ENCODE measurements around the gene CFAP46. TPM values are rescaled to one million over a fixed set of nuclear protein-coding genes. Genes with fewer than 3 reads are reported as not detected.

CFAP46 gene
- total and polyA plus RNA-seq, 9 donors, result 0.50 to 22.4 (median 1.6) TPM; not detected in 1

GRCh38 chr10:132768346-132769248 is 173.8 kb downstream of the CFAP46 start:
- WGBS, 3 donors, result 97 to 98% (median 98%) methylated on average over 41 of the region's 41 CpGs
- DNase-seq, result no peak
- Histone ChIP-seq H3K36me3 (no peaks in the 10 kb centered on the region), H3K27ac (no peak overlapping the region), H3K27me3 (no peaks in the 10 kb centered on the region), H3K9me3 (no peaks in the 10 kb centered on the region), H3K4me1 (ENCODE audit: insufficient read depth) (no peaks in the 10 kb centered on the region), H3K4me3 (no peak overlapping the region)
- intact Hi-C loops (cut with DNase I), result no loop called here
- TF ChIP-seq CTCF (IDR thresholded peaks at IDR 0.05) (no peak), EP300 (IDR thresholded peaks at IDR 0.05) (no peak), POLR2A (IDR thresholded peaks at IDR 0.05) (no peak)

GRCh38 chr10:132766291-132766690 is 176.1 kb downstream of the CFAP46 start:
- no peaks in the 10 kb centered on the region for H3K36me3 ChIP-seq
- intact Hi-C loops (cut with DNase I), result no loop called here
- 93 to 96% (median 93%) methylated on average over 13 of the region's 13 CpGs for WGBS, 3 donors

GRCh38 chr10:132765435-132765834 is 176.9 kb downstream of the CFAP46 start:
- Histone ChIP-seq H3K27ac (no peak overlapping the region), H3K4me3 (no peak overlapping the region), H3K9me3 (no peaks in the 10 kb centered on the region), H3K27me3 (no peaks in the 10 kb centered on the region), H3K4me1 (ENCODE audit: insufficient read depth) (no peaks in the 10 kb centered on the region), H3K36me3 (no peaks in the 10 kb centered on the region)
- TF ChIP-seq CTCF (IDR thresholded peaks at IDR 0.05) (no peak), EP300 (IDR thresholded peaks at IDR 0.05) (no peak), POLR2A (IDR thresholded peaks at IDR 0.05) (no peak)
- 86 to 94% (median 89%) methylated on average over 11 of the region's 11 CpGs for WGBS, 3 donors
- DNase-seq, result no peak
- intact Hi-C loops (cut with DNase I), result no loop called here

More at GRCh38 chr10:132766291-132766690, 176.1 kb downstream of the CFAP46 start:
- DNase-seq, result no peak
- H3K27me3 ChIP-seq, result no peaks in the 10 kb centered on the region
- no peak overlapping the region for H3K4me3 ChIP-seq
- no peaks in the 10 kb centered on the region for H3K9me3 ChIP-seq
- no peak overlapping the region for H3K27ac ChIP-seq
- no peak for TF ChIP-seq POLR2A (IDR thresholded peaks at IDR 0.05)
- no peaks in the 10 kb centered on the region for H3K4me1 ChIP-seq (ENCODE audit: insufficient read depth)

GRCh38 chr10:132764108-132764507 is 178.3 kb downstream of the CFAP46 start:
- Histone ChIP-seq H3K36me3 (no peaks in the 10 kb centered on the region), H3K27me3 (no peaks in the 10 kb centered on the region), H3K4me3 (no peak overlapping the region), H3K9me3 (no peaks in the 10 kb centered on the region), H3K4me1 (ENCODE audit: insufficient read depth) (no peaks in the 10 kb centered on the region), H3K27ac (no peak overlapping the region)
- no peak for TF ChIP-seq CTCF (IDR thresholded peaks at IDR 0.05)
- no peak for TF ChIP-seq EP300 (IDR thresholded peaks at IDR 0.05)
- no peak for TF ChIP-seq POLR2A (IDR thresholded peaks at IDR 0.05)
- intact Hi-C loops (cut with DNase I), result no loop called here
- DNase-seq, result no peak
- 88 to 93% (median 88%) methylated on average over 11 of the region's 11 CpGs for WGBS, 3 donors

GRCh38 chr10:132763545-132763944 is 178.8 kb downstream of the CFAP46 start:
- Histone ChIP-seq H3K36me3 (no peaks in the 10 kb centered on the region), H3K4me1 (ENCODE audit: insufficient read depth) (no peaks in the 10 kb centered on the region), H3K4me3 (no peak overlapping the region), H3K27ac (no peak overlapping the region), H3K9me3 (no peaks in the 10 kb centered on the region), H3K27me3 (no peaks in the 10 kb centered on the region)
- no peak for TF ChIP-seq EP300 (IDR thresholded peaks at IDR 0.05)
- WGBS, 3 donors, result 87 to 93% (median 89%) methylated on average over 5 of the region's 5 CpGs
- no peak for DNase-seq
- intact Hi-C loops (cut with DNase I), result no loop called here

All from ovary (tissue), 9 donors.